ENCODE measurements around the gene SFXN4.
"Not testable (repeated sequence)": the region's sequence is repeated elsewhere in the genome, so short reads cannot be mapped to it uniquely, and the experiment has no call there.

GRCh38 chr10:119105899-119106298 lies 59.6 kb downstream of the SFXN4 start:
- TF ChIP-seq CTCF, EZH2, EZH2phosphoT487 (IDR thresholded peaks at IDR 0.05): not testable (repeated sequence)
